ENCODE measurements around the gene SEMA4D.

The SEMA4D gene

DNA sequence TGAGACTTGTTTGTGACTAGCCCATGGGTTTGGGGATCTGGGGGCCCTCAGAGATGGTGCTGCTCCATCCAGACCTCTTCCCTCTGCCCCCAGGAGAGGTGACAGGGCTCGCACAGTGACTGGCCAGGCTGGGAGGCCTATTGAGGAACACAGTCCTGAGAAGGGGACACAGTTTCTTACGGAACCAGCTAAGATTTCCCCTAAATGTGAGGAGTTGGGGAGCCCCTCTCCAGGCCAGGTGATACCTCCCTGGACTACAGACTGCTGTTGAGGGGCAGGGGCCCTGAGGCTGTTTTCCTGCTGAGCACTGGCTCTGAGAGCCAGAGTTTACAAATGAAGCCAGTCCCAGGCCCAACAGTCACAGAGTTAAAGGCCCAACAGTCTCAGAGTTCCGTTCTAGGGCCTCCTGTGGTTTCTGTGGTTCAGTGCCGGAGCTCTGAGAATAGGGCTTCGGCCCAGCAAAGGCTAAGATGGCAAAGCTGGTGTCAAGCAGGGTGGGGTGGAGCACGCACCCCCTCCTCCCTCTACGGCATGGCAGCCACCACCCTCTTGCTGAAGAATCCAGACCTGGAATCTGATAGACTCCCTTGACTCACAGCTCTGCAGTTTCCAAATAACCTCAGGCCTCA lies 1.1 kb upstream of the SEMA4D start:
- Histone ChIP-seq H3K27me3 (replicated peaks) (peaks cover 7% of the 10 kb centered on the region), H3K27ac (no peak overlapping the region), H3K4me3 (ENCODE audit: low read depth, low read length) (no peak overlapping the region), H3K36me3 (replicated peaks) (no peaks in the 10 kb centered on the region)
- in situ Hi-C loops (cut with HindIII; ENCODE audit: low pct_ligation_motif_present, low sequenced_read_pairs), result no loop called here
- TF ChIP-seq, protein P1, sequence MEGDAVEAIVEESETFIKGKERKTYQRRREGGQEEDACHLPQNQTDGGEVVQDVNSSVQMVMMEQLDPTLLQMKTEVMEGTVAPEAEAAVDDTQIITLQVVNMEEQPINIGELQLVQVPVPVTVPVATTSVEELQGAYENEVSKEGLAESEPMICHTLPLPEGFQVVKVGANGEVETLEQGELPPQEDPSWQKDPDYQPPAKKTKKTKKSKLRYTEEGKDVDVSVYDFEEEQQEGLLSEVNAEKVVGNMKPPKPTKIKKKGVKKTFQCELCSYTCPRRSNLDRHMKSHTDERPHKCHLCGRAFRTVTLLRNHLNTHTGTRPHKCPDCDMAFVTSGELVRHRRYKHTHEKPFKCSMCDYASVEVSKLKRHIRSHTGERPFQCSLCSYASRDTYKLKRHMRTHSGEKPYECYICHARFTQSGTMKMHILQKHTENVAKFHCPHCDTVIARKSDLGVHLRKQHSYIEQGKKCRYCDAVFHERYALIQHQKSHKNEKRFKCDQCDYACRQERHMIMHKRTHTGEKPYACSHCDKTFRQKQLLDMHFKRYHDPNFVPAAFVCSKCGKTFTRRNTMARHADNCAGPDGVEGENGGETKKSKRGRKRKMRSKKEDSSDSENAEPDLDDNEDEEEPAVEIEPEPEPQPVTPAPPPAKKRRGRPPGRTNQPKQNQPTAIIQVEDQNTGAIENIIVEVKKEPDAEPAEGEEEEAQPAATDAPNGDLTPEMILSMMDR (IDR thresholded peaks at IDR 0.05; ENCODE audit: low read depth, low read length, missing control alignments), result no peak
- DNase-seq, result no peak

DNA sequence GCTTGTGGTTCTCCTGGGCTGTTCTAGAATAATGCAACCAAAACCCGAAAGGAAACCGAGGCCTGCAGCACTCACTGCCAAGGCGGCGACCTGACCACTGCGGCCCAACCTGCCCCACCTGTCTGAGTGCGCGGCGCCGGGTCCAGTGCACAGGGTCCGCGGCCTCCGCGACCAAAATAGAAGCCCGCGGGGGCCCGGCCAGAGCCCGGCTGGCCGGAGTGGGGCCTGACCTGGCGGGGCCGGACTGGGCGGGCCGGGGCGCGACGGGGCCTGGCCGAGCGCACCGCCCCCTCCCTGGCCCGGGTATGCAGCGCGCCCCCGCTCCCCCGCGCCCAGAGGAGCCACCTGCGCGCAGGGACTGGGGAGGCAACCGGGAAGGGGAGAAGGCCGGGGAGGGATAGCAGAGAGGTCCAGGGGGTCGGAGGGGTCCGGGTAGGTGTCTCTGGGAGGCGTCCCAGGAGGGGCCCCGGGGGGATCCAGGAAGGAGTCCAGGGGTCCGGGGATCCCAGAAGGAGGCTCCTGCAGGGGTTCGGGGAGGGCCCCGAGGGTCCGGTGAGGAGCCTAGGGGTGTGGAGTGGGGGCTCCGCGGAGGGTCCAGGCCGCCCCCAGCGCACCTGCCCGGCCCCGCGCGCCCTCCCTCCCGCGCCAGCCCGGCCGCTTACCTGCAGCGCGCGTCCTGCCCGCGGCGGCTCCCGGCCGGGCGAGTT lies 503 bp downstream of the SEMA4D start:
- H3K27ac ChIP-seq, result no peak overlapping the region
- DNase-seq, result no peak
- no peaks in the 10 kb centered on the region for H3K36me3 ChIP-seq (replicated peaks)

DNA sequence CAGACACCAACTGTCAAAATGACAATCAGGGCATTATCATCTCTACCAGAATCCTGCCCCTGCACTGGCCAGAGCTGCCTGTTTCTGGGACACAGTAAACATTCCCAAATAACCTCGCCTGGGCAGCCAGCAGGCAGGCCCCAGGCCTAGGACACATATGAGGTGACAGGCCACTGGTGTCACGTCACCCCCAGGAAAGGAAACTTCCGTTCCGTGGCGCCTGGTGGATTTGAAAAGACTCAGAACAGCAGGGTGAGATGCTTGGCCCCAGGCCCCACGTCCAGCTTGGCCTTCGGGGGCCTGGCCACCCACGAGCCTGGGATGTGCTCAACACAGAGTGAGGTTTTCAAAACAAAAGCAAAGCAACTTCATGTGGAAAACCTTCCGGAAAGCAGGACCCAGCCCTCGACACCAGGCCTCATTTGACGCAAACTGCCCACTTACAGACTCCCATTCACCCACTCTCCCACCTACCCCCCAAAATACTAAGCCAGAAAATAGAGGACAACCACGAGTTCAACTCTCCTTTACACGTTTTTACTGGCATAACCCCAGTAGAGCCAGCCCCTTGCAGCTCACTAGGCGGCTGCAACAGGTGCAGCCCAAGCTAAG lies 1.2 kb downstream of the SEMA4D start:
- Histone ChIP-seq H3K36me3 (replicated peaks) (no peaks in the 10 kb centered on the region), H3K27me3 (replicated peaks) (peaks cover 5% of the 10 kb centered on the region), H3K4me3 (ENCODE audit: low read depth, low read length) (no peak overlapping the region), H3K27ac (no peak overlapping the region)
- TF ChIP-seq, protein P1 (IDR thresholded peaks at IDR 0.05; ENCODE audit: low read depth, low read length, missing control alignments), result no peak
- in situ Hi-C loops (cut with HindIII; ENCODE audit: low pct_ligation_motif_present, low sequenced_read_pairs), result no loop called here
- DNase-seq, result no peak

More for the DNA sequence above, 503 bp downstream of the SEMA4D start:
- Histone ChIP-seq H3K4me3 (ENCODE audit: low read depth, low read length) (peak overlapping the region; percentile 42), H3K27me3 (replicated peaks) (peaks cover 7% of the 10 kb centered on the region)
- TF ChIP-seq, protein P1 (IDR thresholded peaks at IDR 0.05; ENCODE audit: low read depth, low read length, missing control alignments), result no peak
- in situ Hi-C loops (cut with HindIII; ENCODE audit: low pct_ligation_motif_present, low sequenced_read_pairs), result no loop called here

DNA sequence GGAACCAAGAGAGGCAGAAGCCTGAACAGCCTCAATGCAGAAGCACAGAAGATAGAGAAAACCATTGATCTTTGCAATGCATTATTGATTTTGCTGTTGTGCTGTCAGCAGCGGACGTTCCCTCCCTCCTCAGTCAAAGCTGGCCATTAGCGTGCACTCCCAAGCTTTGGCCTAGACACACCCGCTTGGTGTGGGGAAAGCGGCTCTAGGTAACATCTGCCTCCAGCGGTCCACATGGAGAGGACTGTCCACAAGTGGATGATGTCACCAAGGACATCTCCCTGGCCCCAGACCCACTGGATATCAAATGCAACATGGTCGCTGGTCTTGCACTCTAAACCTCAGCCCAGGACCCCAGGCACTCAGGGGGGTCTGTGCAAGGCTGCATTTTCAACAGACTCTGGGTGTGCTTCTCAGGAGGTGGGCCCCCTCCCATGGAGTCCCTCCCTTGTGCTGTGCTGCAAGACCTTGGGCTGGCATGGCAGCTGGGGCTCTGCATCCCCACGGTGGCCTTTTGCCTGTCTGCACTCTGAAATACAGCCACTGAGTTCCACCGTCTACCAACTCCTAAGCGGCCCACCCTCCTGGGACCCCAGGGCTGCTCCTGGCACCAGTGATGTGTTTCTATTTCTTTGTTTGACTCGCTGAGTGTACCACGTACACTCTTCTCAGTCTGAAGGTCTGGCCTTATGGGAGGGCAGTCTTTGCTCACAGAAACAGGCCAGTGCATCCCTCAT lies 1.9 kb downstream of the SEMA4D start:
- Histone ChIP-seq H3K4me3 (ENCODE audit: low read depth, low read length) (no peak overlapping the region), H3K36me3 (replicated peaks) (no peaks in the 10 kb centered on the region), H3K27ac (no peak overlapping the region), H3K27me3 (replicated peaks) (peaks cover 5% of the 10 kb centered on the region)
- TF ChIP-seq, protein P1 (IDR thresholded peaks at IDR 0.05; ENCODE audit: low read depth, low read length, missing control alignments), result no peak
- no peak for DNase-seq
- in situ Hi-C loops (cut with HindIII; ENCODE audit: low pct_ligation_motif_present, low sequenced_read_pairs), result no loop called here

DNA sequence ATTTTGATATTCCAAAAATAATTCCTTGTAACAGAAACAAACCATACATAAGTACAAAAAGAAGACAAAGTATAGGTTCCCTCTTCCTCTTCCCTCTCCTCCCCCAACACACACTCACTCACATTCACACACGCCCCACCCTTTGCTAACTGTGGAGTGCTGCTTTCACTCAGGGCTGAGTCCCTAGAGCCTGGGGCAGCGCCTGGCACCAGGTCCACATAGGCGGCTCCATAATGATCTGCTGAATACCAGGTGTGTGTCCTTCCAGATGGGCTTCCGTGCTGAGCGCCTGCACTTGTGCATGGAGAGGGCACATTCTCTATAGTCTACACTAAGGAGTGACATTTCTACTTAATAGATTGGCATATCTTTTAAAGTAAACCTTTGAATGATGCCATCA lies 3.7 kb downstream of the SEMA4D start:
- no peak overlapping the region for H3K27ac ChIP-seq
- H3K36me3 ChIP-seq (replicated peaks), result no peaks in the 10 kb centered on the region
- in situ Hi-C loops (cut with HindIII; ENCODE audit: low pct_ligation_motif_present, low sequenced_read_pairs), result no loop called here
- no peak overlapping the region for H3K4me3 ChIP-seq (ENCODE audit: low read depth, low read length)
- peaks cover 5% of the 10 kb centered on the region for H3K27me3 ChIP-seq (replicated peaks)
- TF ChIP-seq, protein P1 (IDR thresholded peaks at IDR 0.05; ENCODE audit: low read depth, low read length, missing control alignments), result no peak
- DNase-seq, result no peak

Data from brain microvascular endothelial cell (primary cell).